Measurements from ENCODE around the gene PRRC2B.

The PRRC2B gene

GRCh38 chr9:131433302-131433854 lies 39.5 kb downstream of the PRRC2B start:
- no peaks in the 10 kb centered on the region for H3K27me3 ChIP-seq (ENCODE audit: control insufficient read depth, insufficient read depth, low read length)
- no peaks in the 10 kb centered on the region for H3K4me1 ChIP-seq (ENCODE audit: control insufficient read depth, insufficient read depth, low read length)
- no peaks in the 10 kb centered on the region for H3K9me3 ChIP-seq (ENCODE audit: control insufficient read depth, low read length)
- H3K36me3 ChIP-seq (ENCODE audit: control insufficient read depth, insufficient read depth, low read length) = peaks cover 8% of the 10 kb centered on the region
- H3K9ac ChIP-seq (ENCODE audit: low read length) = no peak overlapping the region
- H3K4me3 ChIP-seq (ENCODE audit: low read length) = no peak overlapping the region

DNA sequence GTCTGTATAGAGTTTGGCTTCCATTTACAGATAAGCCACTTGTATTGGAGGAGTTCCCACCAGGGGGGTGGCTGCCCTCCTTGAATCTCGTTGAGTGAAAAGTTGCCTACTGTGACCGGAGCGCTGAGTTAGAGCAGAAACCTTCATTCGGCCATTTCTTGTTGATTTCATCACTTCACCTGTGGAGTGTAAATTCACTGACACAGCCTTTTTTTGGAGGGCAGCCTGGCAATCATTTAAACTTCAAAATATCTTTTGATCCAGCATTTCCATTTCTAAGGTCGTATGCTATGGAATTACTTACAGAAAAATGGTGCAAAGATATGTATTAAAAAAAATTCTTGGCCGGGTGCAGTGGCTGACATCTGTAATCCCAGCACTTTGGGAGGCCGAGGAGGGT lies 40.8 kb downstream of the PRRC2B start:
- Histone ChIP-seq H3K36me3 (ENCODE audit: control insufficient read depth, insufficient read depth, low read length) (peaks cover 15% of the 10 kb centered on the region), H3K27me3 (ENCODE audit: control insufficient read depth, insufficient read depth, low read length) (no peaks in the 10 kb centered on the region), H3K4me1 (ENCODE audit: control insufficient read depth, insufficient read depth, low read length) (no peaks in the 10 kb centered on the region)

GRCh38 chr9:131436376-131436775 lies 42.5 kb downstream of the PRRC2B start:
- no peak overlapping the region for H3K9ac ChIP-seq (ENCODE audit: low read length)

More for the DNA sequence above, 40.8 kb downstream of the PRRC2B start:
- H3K4me3 ChIP-seq (ENCODE audit: low read length) = no peak overlapping the region
- no peak overlapping the region for H3K9ac ChIP-seq (ENCODE audit: low read length)
- H3K9me3 ChIP-seq (ENCODE audit: control insufficient read depth, low read length) = no peaks in the 10 kb centered on the region

DNA sequence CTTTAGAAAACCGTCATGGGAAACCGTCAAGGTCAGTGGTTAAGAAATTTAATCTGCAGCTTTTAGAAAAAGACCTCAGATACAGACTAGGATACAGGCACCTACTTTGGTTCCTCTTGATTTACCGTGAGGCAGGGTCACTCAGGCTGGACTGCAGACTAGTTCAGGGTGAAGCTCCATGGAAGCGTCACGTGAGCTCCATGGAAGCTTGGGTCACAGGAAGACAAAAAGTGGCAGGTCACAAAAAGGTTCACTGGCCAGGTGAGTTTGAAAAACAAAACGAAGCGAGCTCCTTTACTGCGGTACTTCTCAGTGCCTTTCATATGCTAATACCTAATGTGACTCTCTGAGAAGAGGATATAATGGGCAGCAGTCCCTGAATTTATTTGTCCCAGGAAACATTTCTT lies 43.0 kb downstream of the PRRC2B start:
- no peaks in the 10 kb centered on the region for H3K27me3 ChIP-seq (ENCODE audit: control insufficient read depth, insufficient read depth, low read length)
- no peaks in the 10 kb centered on the region for H3K9me3 ChIP-seq (ENCODE audit: control insufficient read depth, low read length)
- H3K9ac ChIP-seq (ENCODE audit: low read length) = no peak overlapping the region
- H3K4me1 ChIP-seq (ENCODE audit: control insufficient read depth, insufficient read depth, low read length) = no peaks in the 10 kb centered on the region
- no peak overlapping the region for H3K4me3 ChIP-seq (ENCODE audit: low read length)
- H3K36me3 ChIP-seq (ENCODE audit: control insufficient read depth, insufficient read depth, low read length) = peaks cover 15% of the 10 kb centered on the region

More at GRCh38 chr9:131436376-131436775, 42.5 kb downstream of the PRRC2B start:
- Histone ChIP-seq H3K9me3 (ENCODE audit: control insufficient read depth, low read length) (no peaks in the 10 kb centered on the region), H3K27me3 (ENCODE audit: control insufficient read depth, insufficient read depth, low read length) (no peaks in the 10 kb centered on the region), H3K4me1 (ENCODE audit: control insufficient read depth, insufficient read depth, low read length) (no peaks in the 10 kb centered on the region), H3K4me3 (ENCODE audit: low read length) (no peak overlapping the region), H3K36me3 (ENCODE audit: control insufficient read depth, insufficient read depth, low read length) (peaks cover 15% of the 10 kb centered on the region)

DNA sequence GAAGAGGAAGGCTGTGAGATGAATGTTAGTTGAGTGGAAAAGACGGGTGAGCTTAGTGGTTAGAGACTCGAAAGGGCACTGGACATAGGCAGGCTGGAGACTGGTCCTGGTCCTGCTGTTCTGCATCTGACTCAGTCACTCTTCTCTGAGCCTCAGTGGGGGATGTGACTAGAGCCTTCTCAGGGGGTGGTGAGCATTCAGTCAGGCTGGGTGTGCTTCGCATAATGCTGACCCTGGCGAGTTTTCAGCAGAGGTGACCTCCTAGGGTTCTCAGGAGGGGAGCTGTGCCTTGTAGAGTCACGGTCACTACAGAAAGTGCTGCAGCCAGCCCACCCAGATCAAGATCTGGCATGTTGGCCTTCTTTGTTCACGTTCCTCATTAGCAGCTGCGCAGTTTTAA lies 44.3 kb downstream of the PRRC2B start:
- H3K4me1 ChIP-seq (ENCODE audit: control insufficient read depth, insufficient read depth, low read length) = no peaks in the 10 kb centered on the region

GRCh38 chr9:131439224-131439623 lies 45.3 kb downstream of the PRRC2B start:
- no peaks in the 10 kb centered on the region for H3K27me3 ChIP-seq (ENCODE audit: control insufficient read depth, insufficient read depth, low read length)
- H3K9ac ChIP-seq (ENCODE audit: low read length) = no peak overlapping the region
- H3K4me3 ChIP-seq (ENCODE audit: low read length) = no peak overlapping the region
- H3K4me1 ChIP-seq (ENCODE audit: control insufficient read depth, insufficient read depth, low read length) = no peaks in the 10 kb centered on the region
- no peaks in the 10 kb centered on the region for H3K9me3 ChIP-seq (ENCODE audit: control insufficient read depth, low read length)
- peaks cover 21% of the 10 kb centered on the region for H3K36me3 ChIP-seq (ENCODE audit: control insufficient read depth, insufficient read depth, low read length)

More for the DNA sequence above, 44.3 kb downstream of the PRRC2B start:
- Histone ChIP-seq H3K27me3 (ENCODE audit: control insufficient read depth, insufficient read depth, low read length) (no peaks in the 10 kb centered on the region), H3K9ac (ENCODE audit: low read length) (no peak overlapping the region), H3K36me3 (ENCODE audit: control insufficient read depth, insufficient read depth, low read length) (peaks cover 15% of the 10 kb centered on the region), H3K9me3 (ENCODE audit: control insufficient read depth, low read length) (no peaks in the 10 kb centered on the region), H3K4me3 (ENCODE audit: low read length) (no peak overlapping the region)

- H3K27me3 ChIP-seq (ENCODE audit: control insufficient read depth, insufficient read depth, low read length) = no peaks in the 10 kb centered on the region
- H3K36me3 ChIP-seq (ENCODE audit: control insufficient read depth, insufficient read depth, low read length) = peaks cover 36% of the 10 kb centered on the region
- no peak overlapping the region for H3K9ac ChIP-seq (ENCODE audit: low read length)
- H3K9me3 ChIP-seq (ENCODE audit: control insufficient read depth, low read length) = no peaks in the 10 kb centered on the region
- H3K4me3 ChIP-seq (ENCODE audit: low read length) = no peak overlapping the region
- H3K4me1 ChIP-seq (ENCODE audit: control insufficient read depth, insufficient read depth, low read length) = no peaks in the 10 kb centered on the region
These were observed 47.6 kb downstream of the PRRC2B start for GRCh38 chr9:131441441-131441840.

- Histone ChIP-seq H3K4me3 (ENCODE audit: low read length) (no peak overlapping the region), H3K36me3 (ENCODE audit: control insufficient read depth, insufficient read depth, low read length) (peaks cover 36% of the 10 kb centered on the region), H3K27me3 (ENCODE audit: control insufficient read depth, insufficient read depth, low read length) (no peaks in the 10 kb centered on the region), H3K4me1 (ENCODE audit: control insufficient read depth, insufficient read depth, low read length) (no peaks in the 10 kb centered on the region), H3K9me3 (ENCODE audit: control insufficient read depth, low read length) (no peaks in the 10 kb centered on the region), H3K9ac (ENCODE audit: low read length) (no peak overlapping the region)
These were observed 48.5 kb downstream of the PRRC2B start for GRCh38 chr9:131442351-131442750.

DNA sequence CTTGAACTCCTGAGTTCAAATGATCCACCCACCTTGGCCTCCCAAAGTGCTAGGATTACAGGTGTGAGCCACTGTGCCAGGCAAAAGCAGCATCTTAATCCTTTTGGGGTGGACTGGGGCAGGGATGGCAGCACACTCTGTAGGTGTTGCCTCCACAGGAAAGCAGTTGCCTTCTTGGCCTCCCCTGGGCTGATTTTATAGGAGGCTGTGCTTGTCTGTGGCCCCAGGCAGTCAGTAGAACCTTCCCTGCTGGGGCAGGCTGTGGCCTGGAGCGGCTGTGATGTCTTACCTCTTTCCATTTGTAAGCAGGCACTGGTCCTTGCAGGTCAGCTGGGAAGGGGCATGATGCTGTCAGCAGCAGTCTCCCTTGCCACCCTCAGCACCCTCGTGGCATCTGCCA lies 49.8 kb downstream of the PRRC2B start:
- Histone ChIP-seq H3K4me3 (ENCODE audit: low read length) (no peak overlapping the region), H3K9me3 (ENCODE audit: control insufficient read depth, low read length) (no peaks in the 10 kb centered on the region), H3K4me1 (ENCODE audit: control insufficient read depth, insufficient read depth, low read length) (no peaks in the 10 kb centered on the region), H3K9ac (ENCODE audit: low read length) (no peak overlapping the region), H3K36me3 (ENCODE audit: control insufficient read depth, insufficient read depth, low read length) (peaks cover 34% of the 10 kb centered on the region), H3K27me3 (ENCODE audit: control insufficient read depth, insufficient read depth, low read length) (no peaks in the 10 kb centered on the region)

DNA sequence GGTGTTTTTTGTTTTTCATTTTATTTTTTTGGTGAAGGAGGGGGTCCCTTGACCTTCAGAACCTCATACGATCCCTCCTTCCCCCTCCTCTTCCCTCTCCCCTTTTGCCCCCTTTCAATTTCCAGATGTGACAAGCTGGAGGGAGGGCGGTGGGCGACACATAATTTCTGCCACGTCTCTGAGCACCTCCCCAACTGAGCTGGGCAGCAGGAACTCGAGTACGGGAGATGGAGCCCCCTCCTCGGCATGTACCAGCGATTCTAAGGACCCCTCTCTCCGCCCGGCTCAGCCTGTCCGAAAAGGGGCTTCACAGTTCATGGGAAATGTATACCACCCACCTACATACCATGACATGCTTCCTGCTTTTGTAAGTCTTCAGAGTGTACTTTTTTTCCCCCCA lies 52.4 kb downstream of the PRRC2B start:
- H3K9ac ChIP-seq (ENCODE audit: low read length) = no peak overlapping the region
- H3K9me3 ChIP-seq (ENCODE audit: control insufficient read depth, low read length) = no peaks in the 10 kb centered on the region
- no peaks in the 10 kb centered on the region for H3K4me1 ChIP-seq (ENCODE audit: control insufficient read depth, insufficient read depth, low read length)
- no peaks in the 10 kb centered on the region for H3K27me3 ChIP-seq (ENCODE audit: control insufficient read depth, insufficient read depth, low read length)
- no peak overlapping the region for H3K4me3 ChIP-seq (ENCODE audit: low read length)
- H3K36me3 ChIP-seq (ENCODE audit: control insufficient read depth, insufficient read depth, low read length) = peaks cover 28% of the 10 kb centered on the region

DNA sequence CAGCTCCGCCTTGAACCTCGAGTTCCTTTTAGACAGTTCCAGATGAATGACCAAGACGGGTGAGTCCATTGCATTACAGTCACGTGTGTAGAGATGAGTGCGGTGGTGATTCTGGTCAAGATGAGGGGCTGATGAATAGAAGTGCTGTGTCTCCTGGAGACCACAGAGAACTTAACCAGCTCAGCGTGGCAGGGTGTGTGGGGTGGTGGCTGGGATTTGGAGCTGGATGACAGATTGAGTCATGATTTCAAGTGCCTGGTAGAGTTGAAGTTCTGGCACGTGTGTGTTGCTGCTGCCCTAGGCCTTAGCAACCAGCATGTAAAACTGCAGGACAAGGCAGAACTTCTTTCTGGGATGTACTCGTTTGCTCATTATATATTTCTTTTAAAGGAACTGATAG lies 53.3 kb downstream of the PRRC2B start:
- H3K4me1 ChIP-seq (ENCODE audit: control insufficient read depth, insufficient read depth, low read length) = no peaks in the 10 kb centered on the region
- no peaks in the 10 kb centered on the region for H3K27me3 ChIP-seq (ENCODE audit: control insufficient read depth, insufficient read depth, low read length)
- H3K4me3 ChIP-seq (ENCODE audit: low read length) = no peak overlapping the region
- H3K9ac ChIP-seq (ENCODE audit: low read length) = no peak overlapping the region
- no peaks in the 10 kb centered on the region for H3K9me3 ChIP-seq (ENCODE audit: control insufficient read depth, low read length)
- H3K36me3 ChIP-seq (ENCODE audit: control insufficient read depth, insufficient read depth, low read length) = peaks cover 28% of the 10 kb centered on the region

DNA sequence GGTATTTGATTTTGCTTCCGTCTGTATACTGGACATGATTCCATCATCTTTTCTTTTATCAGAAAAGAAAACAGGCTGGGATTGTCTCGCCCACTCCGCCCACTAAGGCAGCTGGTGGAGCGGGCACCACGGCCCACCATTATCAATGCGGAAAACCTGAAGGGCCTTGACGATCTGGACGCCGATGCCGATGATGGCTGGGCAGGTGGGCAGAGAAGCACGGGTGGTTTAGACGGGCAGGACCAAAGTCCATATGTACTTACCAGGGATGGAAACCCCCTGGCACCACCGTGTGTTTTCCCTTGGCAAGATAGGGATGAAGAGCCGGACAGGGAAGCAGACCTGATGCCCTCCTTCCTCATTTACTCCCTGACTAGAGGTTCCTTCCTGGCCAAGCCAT lies 53.7 kb downstream of the PRRC2B start:
- Histone ChIP-seq H3K9ac (ENCODE audit: low read length) (no peak overlapping the region), H3K36me3 (ENCODE audit: control insufficient read depth, insufficient read depth, low read length) (peaks cover 28% of the 10 kb centered on the region), H3K4me3 (ENCODE audit: low read length) (no peak overlapping the region), H3K27me3 (ENCODE audit: control insufficient read depth, insufficient read depth, low read length) (no peaks in the 10 kb centered on the region), H3K4me1 (ENCODE audit: control insufficient read depth, insufficient read depth, low read length) (no peaks in the 10 kb centered on the region), H3K9me3 (ENCODE audit: control insufficient read depth, low read length) (no peaks in the 10 kb centered on the region)

- Histone ChIP-seq H3K4me3 (ENCODE audit: low read length) (no peak overlapping the region), H3K4me1 (ENCODE audit: control insufficient read depth, insufficient read depth, low read length) (no peaks in the 10 kb centered on the region), H3K9me3 (ENCODE audit: control insufficient read depth, low read length) (no peaks in the 10 kb centered on the region), H3K9ac (ENCODE audit: low read length) (no peak overlapping the region), H3K27me3 (ENCODE audit: control insufficient read depth, insufficient read depth, low read length) (no peaks in the 10 kb centered on the region), H3K36me3 (ENCODE audit: control insufficient read depth, insufficient read depth, low read length) (peaks cover 27% of the 10 kb centered on the region)
These were observed 54.9 kb downstream of the PRRC2B start for GRCh38 chr9:131448818-131449217.

Data from mucosa of stomach (tissue), 1 donor.